GM19372 (cell line): ENCODE measurements around the gene TMPRSS3.

Experiments used
- ATAC-seq: cut with Tn5 transposase; IDR thresholded peaks from one replicate; pipeline ENCODE4 v1.9.1; 2021; ENCODE audit warnings: mild to moderate bottlenecking, low read depth, moderate library complexity; ENCODE audit not compliant: unreplicated experiment

Gene TMPRSS3

GRCh38 chr21:42338729-42339715 lies 56.8 kb downstream of the TMPRSS3 start:
- no peak for ATAC-seq

GRCh38 chr21:42337830-42338728 lies 57.8 kb downstream of the TMPRSS3 start:
- no peak for ATAC-seq

DNA sequence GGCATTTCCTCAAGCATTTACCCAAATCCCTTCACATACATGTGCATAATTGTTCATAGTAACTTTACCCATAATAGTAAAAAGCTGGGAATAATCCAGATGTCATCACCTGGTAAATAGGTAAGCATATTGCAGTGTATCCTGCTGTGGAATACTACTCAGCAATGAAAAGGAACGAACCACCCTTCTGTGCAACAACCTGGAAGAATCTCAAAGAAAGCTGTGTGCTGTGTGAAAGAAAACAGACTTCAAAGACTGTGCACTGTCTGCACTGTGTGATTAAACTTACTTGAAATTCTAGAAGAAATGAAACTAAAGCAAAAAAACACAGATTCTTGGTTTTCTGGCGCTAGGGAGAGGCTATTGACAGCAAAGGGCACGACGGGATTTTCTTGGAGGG lies 58.6 kb downstream of the TMPRSS3 start:
- ATAC-seq: no peak

- no peak for ATAC-seq
Measured at GRCh38 chr21:42336054-42336453, 59.8 kb downstream of the TMPRSS3 start.

DNA sequence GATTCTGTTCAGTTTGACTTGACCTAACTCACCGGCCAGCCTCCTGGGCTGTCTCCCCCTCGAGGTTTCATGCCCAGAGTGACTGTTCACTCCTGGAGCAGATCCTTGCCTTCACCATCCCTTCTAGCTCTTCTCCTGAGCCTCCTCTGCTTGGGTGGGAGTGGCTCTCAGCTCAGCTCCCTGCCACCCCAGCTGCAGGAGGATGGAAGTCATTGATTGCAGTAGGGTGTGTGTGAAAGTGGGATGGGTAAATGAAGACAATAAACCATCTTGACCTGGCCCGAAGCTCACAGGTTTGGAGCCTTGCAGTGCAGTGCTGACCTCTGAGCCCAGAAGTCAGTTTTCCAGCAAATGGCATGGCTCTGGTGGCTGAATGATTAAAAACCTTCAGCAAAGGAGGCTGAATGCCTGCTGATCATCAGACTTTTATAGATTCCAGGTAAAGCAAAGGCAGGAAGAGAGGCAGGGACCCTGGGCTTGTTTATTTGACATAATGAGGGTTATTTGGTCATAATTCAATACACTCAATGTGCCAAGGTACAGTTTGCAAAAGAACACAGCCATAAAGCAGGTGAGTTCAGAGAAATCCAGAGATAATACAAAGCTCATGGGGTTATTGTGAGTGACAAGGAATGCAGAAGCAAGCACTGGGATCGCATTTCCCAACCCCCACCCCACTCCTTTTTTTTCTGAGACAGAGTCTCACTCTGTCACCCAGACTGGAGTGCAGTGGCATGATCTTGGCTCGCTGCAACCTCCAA lies 63.1 kb downstream of the TMPRSS3 start:
- ATAC-seq: no peak

DNA sequence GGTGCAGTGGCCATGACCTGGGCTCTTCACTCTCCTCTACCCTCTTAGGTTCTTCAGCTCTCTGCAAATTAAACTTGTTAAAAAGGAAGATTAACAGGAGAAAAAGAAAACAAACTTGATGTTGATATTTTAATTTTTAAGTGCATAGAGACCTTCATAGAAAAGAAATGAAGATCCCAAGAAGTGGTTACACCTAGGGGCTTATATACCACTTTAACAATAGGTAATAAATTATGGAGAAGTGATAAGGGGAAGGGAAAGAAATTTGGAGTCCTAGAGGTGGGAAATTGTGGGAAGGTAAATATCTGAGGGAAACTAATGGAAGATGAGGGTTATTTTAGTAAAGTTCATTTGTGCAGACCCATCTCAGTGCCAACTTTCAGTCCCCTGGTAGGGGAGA lies 64.2 kb downstream of the TMPRSS3 start:
- ATAC-seq: no peak

DNA sequence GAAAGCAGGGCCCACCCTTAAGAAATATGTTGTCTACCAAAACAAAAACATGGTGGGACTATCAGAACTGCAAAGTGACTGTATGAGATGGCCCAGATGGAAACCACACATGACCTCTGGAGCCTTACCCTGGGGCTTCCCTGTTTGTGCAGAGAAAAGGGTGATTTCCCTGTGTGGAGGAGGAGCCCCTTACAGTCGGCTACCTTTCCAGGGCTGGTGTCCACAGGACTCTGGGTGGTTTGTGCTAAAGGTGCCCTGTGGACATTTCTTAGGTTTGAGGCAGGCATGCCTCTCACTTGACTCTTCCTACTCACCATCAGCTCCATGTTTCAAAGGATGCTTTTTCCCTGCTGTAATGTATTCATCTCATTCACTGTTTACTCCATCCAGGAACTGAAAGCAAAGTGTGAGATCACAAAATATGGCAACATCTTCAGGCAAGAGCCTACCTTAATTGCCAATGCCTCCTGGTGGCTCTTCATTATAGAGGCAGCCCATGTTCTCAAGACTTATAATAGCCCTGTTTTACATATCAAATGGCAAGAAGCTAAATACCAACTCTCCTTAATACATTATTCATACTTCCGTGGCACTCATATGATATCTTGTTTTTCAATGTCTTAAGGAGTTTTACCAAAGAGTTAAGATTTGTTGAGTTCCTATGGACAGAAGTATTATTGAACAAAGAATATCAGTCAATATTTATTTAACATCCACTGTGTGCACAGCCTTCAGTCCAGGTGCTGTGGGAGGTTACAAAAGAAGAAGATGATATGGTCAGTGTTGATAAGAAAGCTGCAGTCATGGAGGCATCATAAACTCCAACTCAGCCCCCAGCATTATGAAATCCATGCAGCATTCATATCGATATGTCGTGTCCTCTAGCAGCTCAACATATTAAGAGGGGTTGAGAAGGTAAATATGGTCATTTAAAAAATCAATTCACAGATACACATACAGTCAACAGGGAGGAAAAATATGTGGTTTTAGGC lies 65.2 kb downstream of the TMPRSS3 start:
- no peak for ATAC-seq

- ATAC-seq: no peak
Measured at GRCh38 chr21:42324896-42325295, 71.0 kb downstream of the TMPRSS3 start.
